Sciatic nerve (tissue), 2 donors: ENCODE data around the gene THRB. TPM values are rescaled to one million over a fixed set of nuclear protein-coding genes. Genes with fewer than 3 reads are reported as not detected.
"Not testable (repeated sequence)": the region's sequence is repeated elsewhere in the genome, so short reads cannot be mapped to it uniquely, and the experiment has no call there.

Source experiments
- ATAC-seq: fragments of 200-7000 bp; cut with Tn5 transposase; one replicate; pipeline ENCODE4 v1.9.1; 2020; ENCODE audit warnings: mild to moderate bottlenecking, moderate library complexity
- DNase-seq: peaks from one replicate; pipeline ENCODE4 v3.0.0-alpha.2; 2020; ENCODE audit warnings: low spot score
- intact Hi-C: fragments of 100-400 bp; cut with DNase I; formaldehyde crosslinking; loops from one replicate; pipeline ENCODE4 v1.14.2; 2022
- total RNA-seq: library from RNA; stranded (reverse); fragmentation: NEBNext Ultra II Directional; extraction: Animal tissue kit (Norgen Biotek cat#: 25700); gene quantifications from one replicate; pipeline ENCODE4 v1.2.1, GENCODE V29; 2021
- donor health status: DM: no; HTN: no; CAD: no.
- donor health status: DM: no; HTN: no; CAD: no.

The THRB gene
- total RNA-seq, 1 donor from 2014 or later = 13.2 TPM

DNA sequence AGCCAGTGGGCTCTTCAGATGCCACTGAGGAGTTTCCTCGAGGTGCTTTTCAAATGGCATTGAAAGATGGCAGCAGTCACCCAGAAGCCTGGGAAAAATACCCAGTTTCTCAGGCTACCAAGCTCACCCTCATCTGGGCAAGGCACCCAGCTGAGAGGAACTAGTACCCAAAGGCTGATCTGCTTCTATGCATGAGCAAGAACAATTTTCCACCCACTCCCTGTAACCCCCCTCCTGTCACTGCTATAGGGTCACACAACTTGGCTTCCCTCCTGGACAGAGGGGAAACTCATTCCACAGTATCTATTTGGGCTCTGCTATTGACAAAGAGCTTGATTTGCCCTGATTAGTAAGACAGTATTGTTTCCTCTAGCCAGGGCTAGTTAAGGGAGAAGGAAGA lies 31.9 kb downstream of the THRB start:
- intact Hi-C loops = no loop called here
- ATAC-seq (no peak), DNase-seq (no peak)

DNA sequence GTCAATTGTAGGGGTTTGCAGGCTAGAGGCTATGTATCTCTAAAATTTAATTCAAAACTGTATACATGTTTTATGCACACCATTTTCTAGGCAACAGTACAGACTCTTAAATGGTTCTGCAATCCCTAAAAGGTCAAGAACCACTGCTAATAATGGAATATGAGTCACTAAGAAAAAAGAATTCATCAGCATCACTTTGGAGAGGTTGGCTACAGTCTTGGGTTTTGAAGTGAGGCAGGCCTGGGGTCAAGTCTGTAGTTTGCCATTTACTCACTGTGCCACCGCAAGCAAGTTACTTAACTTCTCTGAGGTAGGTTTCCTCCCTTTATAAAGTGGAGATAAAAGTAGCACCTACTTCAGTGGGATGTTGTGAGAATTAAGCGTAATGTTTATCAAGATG lies 33.7 kb downstream of the THRB start:
- intact Hi-C loops = no loop called here
- DNase-seq (no peak), ATAC-seq (no peak)

DNA sequence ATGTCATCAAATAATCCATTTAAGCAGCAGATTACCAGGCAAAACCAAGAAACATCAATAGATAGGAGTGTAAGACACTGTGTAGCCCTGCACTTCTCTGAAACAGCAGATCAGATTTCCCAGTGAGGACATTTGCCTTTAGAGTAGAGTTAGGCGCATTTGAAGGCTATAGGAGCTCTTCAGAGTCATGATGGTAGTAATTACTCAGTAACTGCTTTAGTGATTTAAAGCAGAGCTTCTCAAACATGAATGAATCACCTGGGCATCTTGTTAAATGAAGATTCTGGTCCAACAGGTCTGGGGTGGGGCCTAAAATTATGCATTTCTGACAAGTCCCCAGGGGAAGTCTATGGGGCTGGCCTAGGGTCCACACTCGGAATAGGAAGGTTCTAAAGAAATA lies 36.9 kb downstream of the THRB start:
- DNase-seq (no peak), ATAC-seq (no peak)
- intact Hi-C loops = no loop called here

DNA sequence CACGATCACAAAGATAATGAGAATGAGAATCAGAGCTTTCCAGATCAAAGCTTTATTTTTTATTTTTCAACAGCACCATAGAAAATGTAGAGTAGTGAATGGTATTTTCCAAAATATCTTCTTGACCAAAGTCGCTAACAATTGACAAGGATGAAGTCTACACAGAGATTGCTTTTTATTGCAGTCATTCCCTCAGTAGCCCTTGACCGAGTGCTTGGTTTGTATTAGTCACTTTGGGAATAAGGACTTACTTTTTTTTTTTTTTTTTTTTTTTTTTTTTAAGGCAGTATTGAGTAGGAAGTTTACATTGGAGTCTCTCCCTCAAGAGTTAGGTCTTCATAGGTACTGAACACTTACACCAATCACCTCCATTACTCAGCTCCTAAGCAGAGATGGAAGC lies 39.8 kb downstream of the THRB start:
- ATAC-seq = no peak

DNA sequence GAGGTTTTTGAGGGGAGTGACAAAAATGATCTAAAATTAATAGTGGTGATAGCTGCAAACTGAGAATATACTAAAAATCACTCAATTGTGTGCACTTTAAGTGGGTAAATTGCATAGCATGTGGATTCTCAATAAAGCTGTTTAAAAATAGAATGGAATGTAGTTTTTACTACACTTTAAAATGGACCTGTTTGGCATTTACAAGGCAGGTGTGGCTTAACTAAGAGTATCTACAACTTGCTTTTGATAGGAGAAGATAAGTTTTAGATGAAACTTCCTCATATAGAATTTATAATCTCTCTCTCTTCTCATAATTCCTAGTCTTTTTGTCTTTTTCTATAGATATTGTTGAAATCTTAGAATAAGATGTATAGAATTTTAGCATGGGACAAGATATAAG lies 40.3 kb downstream of the THRB start:
- no peak for DNase-seq
- intact Hi-C loops = no loop called here
- no peak for ATAC-seq

More for the DNA sequence above, 39.8 kb downstream of the THRB start:
- intact Hi-C loops = no loop called here
- no peak for DNase-seq

DNA sequence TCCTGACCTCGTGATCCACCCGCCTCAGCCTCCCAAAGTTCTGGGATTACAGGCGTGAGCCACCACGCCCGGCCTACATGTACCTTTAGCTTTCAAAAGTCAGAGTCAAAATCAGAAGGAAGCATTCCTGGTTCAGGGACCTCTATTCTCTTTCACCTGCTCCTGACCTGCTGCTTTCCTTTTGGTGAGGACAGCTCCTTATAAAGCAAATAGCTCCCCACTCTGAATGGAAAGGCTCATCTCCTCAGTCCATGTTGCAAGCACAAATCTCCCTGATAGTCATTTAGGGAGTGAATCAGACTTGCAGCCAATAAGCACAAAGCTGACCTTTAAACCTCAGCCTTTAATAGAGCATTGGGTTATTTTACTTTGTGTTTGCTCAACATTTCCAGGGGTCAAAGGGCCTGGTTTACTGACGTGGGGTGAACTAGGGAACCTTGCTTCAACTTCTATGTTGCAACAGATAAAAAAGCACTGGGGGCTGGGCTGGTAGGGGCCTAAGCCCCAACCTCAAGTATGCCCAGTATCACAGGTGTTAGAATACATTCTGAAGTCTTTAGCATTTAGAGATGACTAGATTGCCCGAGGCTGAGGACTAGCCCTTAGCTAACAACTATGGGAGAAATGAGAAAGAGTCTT lies 43.1 kb downstream of the THRB start:
- DNase-seq (no peak), ATAC-seq (peak; percentile 85)
- intact Hi-C loops = no loop called here

DNA sequence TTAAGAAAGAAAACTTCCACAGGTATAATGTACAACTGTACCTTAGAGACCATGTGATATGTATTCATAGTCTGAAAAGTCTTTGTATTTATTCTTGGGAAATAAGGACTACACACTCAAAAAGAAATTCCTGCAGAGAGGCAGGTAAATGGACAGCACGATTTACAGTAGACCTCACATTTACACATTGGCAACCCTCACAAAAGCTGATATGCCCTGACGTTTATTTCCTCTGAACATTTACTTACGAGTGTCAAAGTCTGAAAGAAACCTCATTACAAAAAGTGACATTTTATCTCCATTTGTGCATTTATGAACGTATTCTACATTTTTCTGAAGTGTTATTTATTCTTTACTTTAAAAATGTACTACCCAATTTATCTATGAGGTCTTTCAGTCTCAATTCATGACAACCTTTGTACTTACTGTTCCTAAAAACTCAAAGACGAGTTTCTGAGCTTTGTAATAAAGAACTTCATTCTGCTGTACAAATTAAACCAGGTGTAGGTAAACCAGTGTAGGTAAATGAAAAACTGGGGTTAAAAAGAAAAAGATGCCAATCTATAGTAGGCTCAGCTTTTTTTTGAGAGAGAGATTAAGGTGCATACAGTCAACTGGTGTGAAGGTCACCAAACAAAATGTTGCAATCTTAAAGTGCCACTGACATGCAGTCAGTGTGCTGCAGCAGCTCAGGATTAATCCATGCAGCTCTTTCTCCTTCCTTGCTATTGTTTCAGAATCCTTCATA lies 44.3 kb downstream of the THRB start:
- intact Hi-C loops = no loop called here
- ATAC-seq (no peak), DNase-seq (no peak)

DNA sequence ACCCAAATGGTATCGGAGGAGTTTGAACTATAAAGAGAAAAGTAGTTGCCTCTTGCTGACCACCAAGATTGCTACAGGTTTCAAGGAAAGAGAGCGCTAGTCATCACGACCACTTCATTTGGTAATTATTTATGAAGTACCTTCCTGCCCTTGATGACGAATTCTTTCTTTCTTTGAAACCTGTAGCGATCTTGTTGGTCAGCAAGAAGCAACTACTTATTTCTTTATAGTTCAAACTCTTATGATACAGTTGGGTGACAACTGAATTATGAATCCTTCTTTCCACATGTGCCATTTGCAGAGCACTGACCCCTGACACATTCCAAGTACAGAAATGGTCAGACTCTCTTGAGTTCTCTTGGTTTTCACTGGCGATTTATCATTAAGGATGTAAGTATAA lies 46.8 kb downstream of the THRB start:
- intact Hi-C loops = no loop called here
- no peak for DNase-seq
- no peak for ATAC-seq

DNA sequence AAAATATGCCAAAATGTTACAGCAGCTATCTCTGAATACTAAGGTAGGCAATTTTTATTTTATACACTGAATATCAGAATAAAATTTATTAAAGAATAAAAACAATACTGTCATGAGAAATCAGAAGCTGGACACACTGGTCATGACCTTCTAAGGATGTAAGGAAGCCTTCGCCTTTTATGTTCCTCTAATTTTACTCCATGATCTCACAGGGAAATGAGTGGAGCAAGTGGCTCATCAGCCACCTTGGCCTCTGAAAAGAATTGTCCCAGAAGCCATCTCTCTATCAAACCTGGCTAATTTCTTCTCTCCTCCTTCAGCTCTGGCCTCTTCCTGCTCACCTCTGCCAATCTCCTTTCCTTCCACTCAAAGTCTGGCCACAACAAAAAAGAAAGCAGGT lies 48.6 kb downstream of the THRB start:
- DNase-seq (no peak), ATAC-seq (no peak)
- intact Hi-C loops = no loop called here

DNA sequence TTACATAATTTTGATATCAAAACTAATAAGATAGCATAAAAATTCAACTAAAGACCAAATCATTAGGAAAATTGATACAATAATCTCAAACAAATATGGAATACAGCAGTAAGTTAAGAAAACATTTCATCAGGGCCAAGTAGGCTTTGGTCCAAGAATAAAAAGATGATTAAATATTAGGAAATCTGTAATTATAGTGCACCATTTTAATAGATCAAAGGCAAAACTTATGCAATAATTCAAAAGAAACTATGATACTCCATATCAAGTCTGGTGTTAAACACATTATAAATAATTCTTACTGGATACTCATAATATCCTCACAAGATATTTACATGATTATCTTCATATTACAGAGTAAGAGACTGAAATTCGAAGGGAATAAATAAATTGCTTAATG lies 51.2 kb downstream of the THRB start:
- no peak for ATAC-seq
- intact Hi-C loops = no loop called here
- no peak for DNase-seq

DNA sequence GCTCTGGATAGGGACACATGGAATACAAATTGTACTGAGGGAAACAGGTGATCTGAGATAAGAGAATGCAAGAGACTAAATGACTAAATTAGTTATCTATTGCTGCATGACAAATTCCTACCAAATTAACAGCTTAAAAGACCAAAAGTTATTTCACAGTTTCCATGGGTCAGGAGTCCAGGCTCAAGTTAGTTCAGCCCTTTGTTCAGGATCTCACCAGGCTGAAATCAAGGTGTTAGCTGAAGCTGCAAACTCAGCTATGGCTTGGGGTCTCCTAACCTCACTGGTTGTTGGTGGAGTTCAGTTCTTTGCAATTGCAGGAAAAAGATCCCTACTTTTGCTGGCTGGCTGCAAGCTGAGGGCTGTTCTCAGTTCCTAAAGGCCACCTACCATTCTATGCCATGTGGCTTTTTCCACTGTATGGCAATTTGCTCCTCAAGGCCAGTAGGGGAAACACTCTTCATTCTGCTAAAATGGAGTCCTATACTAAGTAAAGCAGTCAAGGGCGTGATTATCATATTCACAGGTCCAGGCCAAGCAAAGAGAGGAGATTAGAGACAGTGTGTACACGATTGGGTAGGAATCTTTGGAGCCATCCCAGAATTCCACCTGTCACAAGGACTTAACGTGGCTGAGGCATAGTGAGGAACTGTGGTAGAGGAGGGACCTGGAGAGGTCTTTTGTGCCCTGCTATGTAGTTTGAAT lies 53.7 kb downstream of the THRB start:
- intact Hi-C loops = no loop called here
- ATAC-seq (no peak), DNase-seq (no peak)

DNA sequence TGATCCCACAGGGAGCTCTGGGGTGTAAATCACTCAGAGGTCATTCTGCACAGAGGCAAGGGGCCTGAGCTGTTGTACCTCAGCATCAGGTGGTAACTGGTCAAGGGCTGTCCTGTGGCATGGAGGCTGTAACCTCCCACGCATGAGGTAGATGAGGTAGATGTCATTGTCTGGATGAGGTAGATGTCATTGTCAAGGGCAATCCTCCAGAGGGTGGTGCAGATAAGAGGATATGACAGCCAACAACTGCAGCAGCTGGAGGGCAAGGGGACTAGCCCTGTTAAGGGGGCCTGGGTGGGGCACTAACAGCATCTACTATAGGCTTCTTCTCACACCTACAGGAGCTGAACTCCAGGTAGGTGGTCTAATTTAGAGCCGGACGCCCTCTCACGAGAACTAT lies 55.6 kb downstream of the THRB start:
- ATAC-seq (no peak), DNase-seq (no peak)
- intact Hi-C loops = no loop called here

DNA sequence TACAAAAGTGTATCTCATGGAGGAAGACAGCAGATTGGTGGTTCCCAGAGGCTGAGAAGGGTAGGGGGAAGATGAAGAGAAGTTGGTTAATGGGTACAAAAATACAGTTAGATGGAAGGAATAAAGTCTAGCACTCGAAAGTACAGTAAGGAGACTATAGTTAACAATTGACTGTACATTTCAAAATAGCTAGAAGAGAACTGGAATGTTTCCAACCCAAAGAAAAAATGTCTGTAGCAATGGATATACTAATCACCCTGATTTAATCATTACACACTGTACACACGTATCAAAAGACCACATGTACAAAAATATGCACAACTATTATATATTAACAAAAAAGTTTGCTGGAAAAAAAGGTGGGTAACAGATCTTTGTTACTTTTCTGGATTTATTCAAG lies 57.3 kb downstream of the THRB start:
- ATAC-seq (no peak), DNase-seq (no peak)
- intact Hi-C loops = no loop called here

DNA sequence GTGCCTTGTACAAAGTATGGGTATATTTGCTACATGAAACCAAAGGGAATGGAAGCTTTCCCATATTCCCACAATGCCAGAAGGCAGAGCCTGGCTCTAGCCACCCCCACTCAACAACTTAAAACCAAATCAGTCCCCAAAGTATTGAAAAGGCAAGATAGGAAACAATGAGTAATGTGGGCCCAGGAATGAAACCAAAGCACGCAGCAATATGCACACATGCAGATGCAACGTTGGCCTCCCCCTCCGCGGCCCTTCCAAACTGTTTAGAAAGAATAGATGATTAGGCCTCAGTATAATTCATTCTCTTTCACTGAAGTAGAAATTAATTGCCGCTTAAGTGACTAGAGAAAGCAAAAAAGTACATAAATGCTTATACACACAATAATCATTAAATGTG lies 59.1 kb downstream of the THRB start:
- intact Hi-C loops = no loop called here
- DNase-seq = no peak
- ATAC-seq = no peak

DNA sequence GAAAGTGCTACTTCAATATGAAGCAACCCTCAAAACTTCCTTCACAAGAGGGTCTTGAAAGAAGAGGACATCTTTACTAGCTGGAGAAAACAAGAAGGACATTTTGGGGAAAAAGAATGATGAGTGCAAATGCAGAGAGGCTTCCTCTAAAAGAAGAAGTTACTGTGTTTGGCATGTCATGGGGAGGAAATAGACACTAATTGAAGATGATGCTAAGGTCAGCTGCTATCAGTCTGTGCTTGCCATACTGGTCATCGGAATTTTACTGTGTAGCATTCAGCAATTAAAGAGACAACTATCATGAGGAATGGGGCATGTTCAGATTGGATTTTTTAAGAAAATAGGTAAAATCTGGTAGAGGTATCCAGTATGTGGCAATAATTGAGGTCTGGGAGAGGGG lies 60.0 kb downstream of the THRB start:
- ATAC-seq = no peak
- no peak for DNase-seq
- intact Hi-C loops = no loop called here

DNA sequence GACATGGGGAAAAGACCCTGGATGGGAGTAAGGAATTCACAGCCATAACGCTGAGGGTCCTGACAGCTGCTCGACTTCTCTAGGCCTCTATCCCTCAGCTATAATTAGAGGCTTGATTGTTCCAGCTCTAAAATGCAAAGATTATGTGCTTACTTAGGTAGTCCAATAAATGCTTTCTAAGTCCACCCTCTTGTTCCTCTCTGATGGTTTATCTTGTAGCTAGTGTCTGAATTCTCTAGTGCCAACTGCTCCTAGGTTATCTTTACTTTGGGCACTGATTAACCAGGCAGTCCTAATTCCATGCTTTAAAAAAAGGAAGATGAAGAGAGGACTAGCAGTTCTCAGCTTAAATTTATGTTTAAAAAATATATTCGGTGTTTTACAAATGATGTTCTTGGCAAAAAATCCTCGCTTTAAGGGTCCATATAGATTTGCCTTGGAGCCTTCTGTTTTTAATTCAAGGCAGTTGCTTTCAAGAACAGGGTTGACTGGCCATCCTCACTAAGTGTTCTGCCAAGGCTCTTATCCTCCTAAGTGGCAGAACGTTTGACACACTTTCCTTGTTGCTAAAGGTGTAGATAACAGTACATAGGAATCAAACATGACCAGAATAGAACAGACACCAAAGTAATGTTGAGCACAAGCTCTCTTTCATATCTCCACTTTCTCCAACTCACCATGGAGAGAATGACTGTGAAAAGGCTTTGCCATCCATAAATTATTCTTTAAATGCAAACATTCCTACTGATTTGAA lies 60.6 kb downstream of the THRB start:
- DNase-seq = no peak
- ATAC-seq = no peak
- intact Hi-C loops = no loop called here

DNA sequence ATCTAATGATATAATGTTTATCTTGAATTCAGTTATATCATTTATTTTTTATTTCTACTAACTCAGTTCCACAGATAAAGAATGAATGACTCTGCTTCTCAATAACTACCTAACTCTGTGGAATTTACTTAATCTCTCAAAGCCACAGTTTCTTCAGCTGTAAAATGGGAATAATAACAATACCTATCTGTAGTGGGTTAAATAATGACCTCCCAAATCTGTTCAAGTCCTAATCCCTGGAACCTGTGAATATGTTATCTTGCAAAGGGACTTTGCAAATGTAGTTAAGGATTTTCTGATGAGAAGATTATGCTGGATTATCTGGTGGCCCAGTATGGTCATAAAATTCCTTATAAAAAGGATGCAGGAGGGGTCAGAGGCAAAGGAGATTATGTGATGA lies 61.7 kb downstream of the THRB start:
- DNase-seq = no peak
- no peak for ATAC-seq
- intact Hi-C loops = no loop called here

DNA sequence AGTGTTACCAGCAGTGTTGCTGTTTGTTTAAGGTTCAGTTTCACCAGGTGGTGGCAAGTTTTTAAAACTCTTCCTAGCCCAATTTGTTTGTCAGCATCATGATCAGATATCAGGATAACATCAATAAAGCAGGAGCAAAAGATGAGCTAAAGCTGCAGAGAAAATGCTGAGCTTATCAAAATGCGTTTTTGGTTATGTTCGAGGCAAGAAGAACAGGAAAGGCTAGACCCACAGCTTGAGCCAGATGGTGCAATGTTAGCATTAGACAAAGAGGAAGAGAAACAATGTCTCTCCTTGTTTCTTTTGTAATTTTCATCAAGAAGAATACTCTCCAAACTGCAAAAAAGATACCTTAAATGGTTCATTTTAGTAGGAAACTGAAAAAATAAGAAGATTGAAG lies 66.2 kb downstream of the THRB start:
- intact Hi-C loops = no loop called here
- no peak for DNase-seq
- ATAC-seq = no peak

DNA sequence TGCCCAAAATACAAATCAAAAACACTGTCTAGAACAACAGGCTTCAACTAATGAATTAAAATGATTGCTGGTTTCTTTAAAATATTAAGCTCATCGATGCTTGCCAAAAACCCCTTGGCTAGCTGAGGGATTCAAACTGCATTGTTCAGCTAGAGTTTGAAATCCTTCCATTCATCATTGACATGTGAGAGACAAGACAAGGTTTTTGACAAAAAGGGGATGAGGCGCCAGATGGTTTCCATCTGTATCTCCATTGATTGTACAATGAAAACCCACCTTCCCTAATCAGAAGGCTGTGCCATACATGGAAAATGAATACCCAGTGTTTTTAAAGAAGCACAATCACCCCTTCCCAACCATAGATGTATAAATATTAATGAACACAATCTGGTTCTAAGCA lies 67.8 kb downstream of the THRB start:
- intact Hi-C loops = no loop called here
- no peak for ATAC-seq
- no peak for DNase-seq

DNA sequence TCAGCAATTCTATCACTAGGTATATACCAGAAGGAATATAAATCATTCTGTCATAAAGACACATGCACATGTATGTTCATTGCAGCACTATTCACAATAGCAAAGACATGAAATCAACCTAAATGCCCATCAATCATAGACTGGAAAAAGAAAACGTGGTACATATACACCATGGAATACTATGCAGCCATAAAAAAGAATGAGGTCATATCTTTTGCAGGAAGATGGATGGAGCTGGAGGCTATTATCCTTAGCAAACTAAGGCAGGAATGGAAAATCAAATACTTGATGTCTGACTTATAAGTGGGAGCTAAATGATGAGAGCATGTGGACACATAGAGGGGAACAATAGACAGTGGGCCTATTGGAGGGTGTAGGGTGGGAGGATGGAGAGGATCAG lies 73.8 kb downstream of the THRB start:
- intact Hi-C loops, DNase-seq, ATAC-seq: not testable (repeated sequence)
